GM12892 (cell line): ENCODE measurements around the gene NF1.

Experiments
- POLR2A ChIP-seq: IDR thresholded peaks from 2 replicates; pipeline ENCODE4 v1.6.1; 2011; ENCODE audit warnings: low read depth, low read length, control low read depth
- POLR2AphosphoS5 ChIP-seq: IDR thresholded peaks from 2 replicates; pipeline ENCODE4 v1.6.1; 2011; ENCODE audit warnings: low read depth, low read length, control low read depth

DNA sequence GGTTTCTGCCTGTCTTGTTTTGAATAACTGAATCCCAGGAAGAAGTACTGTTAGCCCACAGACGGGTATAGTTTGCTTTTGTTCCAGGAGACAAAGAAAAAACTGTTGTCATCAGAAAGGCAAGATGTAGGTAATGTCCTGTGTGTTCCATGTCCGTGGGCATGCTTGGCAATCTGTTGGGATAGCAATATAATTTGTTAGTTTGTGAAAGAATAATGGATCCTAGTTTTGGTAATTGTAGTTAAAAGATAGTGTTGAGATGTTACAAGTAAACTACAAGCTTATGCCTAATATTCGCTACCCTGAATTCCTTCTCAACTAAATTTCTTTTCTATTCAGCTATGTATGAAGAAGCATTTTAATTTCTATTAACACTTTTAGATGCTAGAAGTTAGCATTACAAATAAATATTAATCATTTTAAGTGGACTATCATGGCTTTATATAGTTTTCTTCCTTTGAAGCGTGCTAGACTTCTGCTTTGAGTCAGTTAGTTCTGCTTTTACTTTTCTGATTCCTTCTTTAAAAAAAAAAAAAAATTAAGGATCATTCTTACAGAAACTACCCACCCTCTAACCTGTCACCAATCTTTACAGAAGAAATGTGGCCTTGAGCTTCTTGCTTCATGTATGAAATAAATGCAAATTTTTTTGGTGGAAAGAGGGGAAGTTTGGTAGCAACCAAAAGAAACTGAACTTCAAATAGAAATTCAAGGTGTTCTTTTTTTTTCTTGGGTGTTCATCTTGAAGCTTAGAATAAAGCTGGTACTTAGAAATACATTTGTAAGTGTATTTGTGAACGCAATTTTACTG, 224.3 kb downstream of the NF1 start:
- TF ChIP-seq POLR2A (no peak), POLR2AphosphoS5 (no peak)
